ENCODE data around the gene MEAF6. TPM values are rescaled to one million over a fixed set of nuclear protein-coding genes. Genes with fewer than 3 reads are reported as not detected.

Gene MEAF6
- polyA plus RNA-seq, 1 of the 3 experiments (the other 2 are of a cell fraction) = 60.5 TPM

DNA sequence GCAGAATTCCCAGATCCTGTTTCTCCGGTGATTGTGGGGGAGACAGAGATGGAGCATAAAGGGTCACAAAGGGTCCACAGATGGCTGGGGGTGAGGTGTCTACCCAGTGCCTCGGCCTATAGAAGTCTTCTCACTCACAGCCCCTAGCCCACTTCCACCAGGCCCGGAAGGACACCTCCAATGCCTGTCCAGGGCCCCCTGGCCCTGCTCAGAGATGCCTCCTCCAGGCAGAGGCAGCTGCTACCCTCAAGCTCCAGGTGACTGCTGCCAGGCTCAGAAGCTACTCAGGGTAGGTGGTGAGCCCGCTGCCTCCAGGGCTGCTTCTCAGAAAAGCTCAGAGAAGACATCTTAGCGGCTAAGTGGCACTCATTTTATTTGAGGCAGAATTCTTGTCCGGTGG lies 62.1 kb downstream of the MEAF6 start:
- Histone ChIP-seq H3K4me2 (no peak overlapping the region), H3K9me3 (no peaks in the 10 kb centered on the region), H3K27ac (ENCODE audit: low read depth in 2 of 2, low read length in 1 of 2) (no peak overlapping the region), H3K36me3 (replicated peaks in 1 of 2; ENCODE audit: control insufficient read depth in 1 of 2, insufficient read depth in 2 of 2, low read length in 1 of 2) (no peaks in the 10 kb centered on the region), H3K79me2 (ENCODE audit: insufficient read depth) (no peaks in the 10 kb centered on the region), H3K9me2 (no peaks in the 10 kb centered on the region), H3F3A (replicated peaks; ENCODE audit: insufficient read depth) (no peaks in the 10 kb centered on the region), H2AFZ (ENCODE audit: low read depth) (no peak overlapping the region), H3K4me1 (ENCODE audit: control insufficient read depth in 1 of 2, insufficient read depth in 2 of 2, low read depth in 1 of 2, low read length in 1 of 2) (no peaks in the 10 kb centered on the region; a peak in 1 of 4 replicates), H3K4me3 (ENCODE audit: low read depth in 2 of 2, low read length in 1 of 2) (no peak overlapping the region), H4K20me1 (ENCODE audit: insufficient read depth) (no peaks in the 10 kb centered on the region), H3K9ac (no peak overlapping the region), H3K27me3 (ENCODE audit: insufficient read depth) (no peaks in the 10 kb centered on the region)
- DNase-seq = no peak
- CTCF ChIA-PET = interaction anchor here (1.1 to 23.1 kb wide), 4 partner anchors 18 to 151 kb away, joined by 3 to 481 read pairs (median 87); partner anchors contain the start of gene ZC3H12A
- TF ChIP-seq EP300 (IDR thresholded peaks at IDR 0.05; ENCODE audit: borderline replicate concordance in 1 of 2, low read depth in 1 of 2, low read length in 1 of 2) = no peak
- TF ChIP-seq FOSL2 (IDR thresholded peaks at IDR 0.05; ENCODE audit: borderline replicate concordance, low read depth) = no peak
- no peak for TF ChIP-seq TCF12 (IDR thresholded peaks at IDR 0.05)
- no peak for TF ChIP-seq NFIC (IDR thresholded peaks at IDR 0.05; ENCODE audit: borderline replicate concordance)
- TF ChIP-seq RAD21 (IDR thresholded peaks at IDR 0.05; ENCODE audit: low read length) = no peak
- TF ChIP-seq GABPA (IDR thresholded peaks at IDR 0.05; ENCODE audit: low read depth) = no peak
- TF ChIP-seq, protein P1, sequence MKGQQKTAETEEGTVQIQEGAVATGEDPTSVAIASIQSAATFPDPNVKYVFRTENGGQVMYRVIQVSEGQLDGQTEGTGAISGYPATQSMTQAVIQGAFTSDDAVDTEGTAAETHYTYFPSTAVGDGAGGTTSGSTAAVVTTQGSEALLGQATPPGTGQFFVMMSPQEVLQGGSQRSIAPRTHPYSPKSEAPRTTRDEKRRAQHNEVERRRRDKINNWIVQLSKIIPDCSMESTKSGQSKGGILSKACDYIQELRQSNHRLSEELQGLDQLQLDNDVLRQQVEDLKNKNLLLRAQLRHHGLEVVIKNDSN (IDR thresholded peaks at IDR 0.05; ENCODE audit: borderline replicate concordance, low read depth) = no peak
- TF ChIP-seq SMC3 (IDR thresholded peaks at IDR 0.05; ENCODE audit: low read depth, low read length) = no peak
- TF ChIP-seq YY1 (IDR thresholded peaks at IDR 0.05; ENCODE audit: low read depth) = no peak
- no peak for TF ChIP-seq RXRA (IDR thresholded peaks at IDR 0.05; ENCODE audit: borderline replicate concordance, low read depth)
- TF ChIP-seq JUND (IDR thresholded peaks at IDR 0.05) = no peak
- POLR2A ChIA-PET = no interaction called here
- WGBS (ENCODE audit: low lambda C conversion rate) = 85% methylated on average over 3 of the region's 6 CpGs

DNA sequence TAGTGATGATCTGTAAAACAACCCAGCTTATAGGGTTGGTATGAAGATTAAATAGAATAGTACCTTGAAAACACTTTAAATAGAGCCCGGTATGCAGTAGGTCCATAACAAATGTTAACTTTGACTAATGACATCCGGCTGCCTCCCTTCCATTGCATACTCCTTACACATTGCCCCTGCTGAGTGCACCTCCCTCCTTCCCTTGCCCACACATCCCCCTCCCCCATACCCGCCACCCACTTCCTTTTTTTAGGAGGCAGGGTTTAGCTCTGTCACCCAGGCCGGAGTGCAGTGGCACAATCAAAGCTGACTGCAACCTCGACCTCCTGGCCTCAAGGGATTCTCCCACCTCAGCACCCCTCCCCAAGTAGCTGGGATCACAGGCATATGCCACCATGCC lies 64.6 kb downstream of the MEAF6 start:
- H3K27ac ChIP-seq (ENCODE audit: low read depth in 2 of 2, low read length in 1 of 2) = no peak overlapping the region
- no peak overlapping the region for H3K9ac ChIP-seq
- H3K79me2 ChIP-seq (ENCODE audit: insufficient read depth) = no peaks in the 10 kb centered on the region
- ChIA-PET CTCF (interaction anchor here (1.0 to 23.1 kb wide), 6 partner anchors 12 to 933 kb away, joined by 3 to 481 read pairs (median 6); partner anchors contain the start of gene MEAF6), POLR2A (no interaction called here)
- no peaks in the 10 kb centered on the region for H3K9me3 ChIP-seq
- H3K9me2 ChIP-seq = no peaks in the 10 kb centered on the region
- H2AFZ ChIP-seq (ENCODE audit: low read depth) = no peak overlapping the region
- H3K36me3 ChIP-seq (replicated peaks in 1 of 2; ENCODE audit: control insufficient read depth in 1 of 2, insufficient read depth in 2 of 2, low read length in 1 of 2) = no peaks in the 10 kb centered on the region
- H3F3A ChIP-seq (replicated peaks; ENCODE audit: insufficient read depth) = peaks cover 7% of the 10 kb centered on the region
- 92% methylated on average over 5 of the region's 5 CpGs for WGBS (ENCODE audit: low lambda C conversion rate)
- no peaks in the 10 kb centered on the region for H4K20me1 ChIP-seq (ENCODE audit: insufficient read depth)
- DNase-seq = no peak
- no peaks in the 10 kb centered on the region; a peak in 1 of 4 replicates for H3K4me1 ChIP-seq (ENCODE audit: control insufficient read depth in 1 of 2, insufficient read depth in 2 of 2, low read depth in 1 of 2, low read length in 1 of 2)
- no peak overlapping the region for H3K4me2 ChIP-seq
- H3K27me3 ChIP-seq (ENCODE audit: insufficient read depth) = no peaks in the 10 kb centered on the region
- no peak overlapping the region for H3K4me3 ChIP-seq (ENCODE audit: low read depth in 2 of 2, low read length in 1 of 2)
- TF ChIP-seq, protein P1 (IDR thresholded peaks at IDR 0.05; ENCODE audit: borderline replicate concordance, low read depth) = no peak
- TF ChIP-seq FOSL2 (IDR thresholded peaks at IDR 0.05; ENCODE audit: borderline replicate concordance, low read depth) = no peak
- TF ChIP-seq, protein P2, sequence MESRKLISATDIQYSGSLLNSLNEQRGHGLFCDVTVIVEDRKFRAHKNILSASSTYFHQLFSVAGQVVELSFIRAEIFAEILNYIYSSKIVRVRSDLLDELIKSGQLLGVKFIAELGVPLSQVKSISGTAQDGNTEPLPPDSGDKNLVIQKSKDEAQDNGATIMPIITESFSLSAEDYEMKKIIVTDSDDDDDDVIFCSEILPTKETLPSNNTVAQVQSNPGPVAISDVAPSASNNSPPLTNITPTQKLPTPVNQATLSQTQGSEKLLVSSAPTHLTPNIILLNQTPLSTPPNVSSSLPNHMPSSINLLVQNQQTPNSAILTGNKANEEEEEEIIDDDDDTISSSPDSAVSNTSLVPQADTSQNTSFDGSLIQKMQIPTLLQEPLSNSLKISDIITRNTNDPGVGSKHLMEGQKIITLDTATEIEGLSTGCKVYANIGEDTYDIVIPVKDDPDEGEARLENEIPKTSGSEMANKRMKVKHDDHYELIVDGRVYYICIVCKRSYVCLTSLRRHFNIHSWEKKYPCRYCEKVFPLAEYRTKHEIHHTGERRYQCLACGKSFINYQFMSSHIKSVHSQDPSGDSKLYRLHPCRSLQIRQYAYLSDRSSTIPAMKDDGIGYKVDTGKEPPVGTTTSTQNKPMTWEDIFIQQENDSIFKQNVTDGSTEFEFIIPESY (IDR thresholded peaks at IDR 0.05; ENCODE audit: borderline replicate concordance, low read depth) = no peak
- TF ChIP-seq, protein P3, sequence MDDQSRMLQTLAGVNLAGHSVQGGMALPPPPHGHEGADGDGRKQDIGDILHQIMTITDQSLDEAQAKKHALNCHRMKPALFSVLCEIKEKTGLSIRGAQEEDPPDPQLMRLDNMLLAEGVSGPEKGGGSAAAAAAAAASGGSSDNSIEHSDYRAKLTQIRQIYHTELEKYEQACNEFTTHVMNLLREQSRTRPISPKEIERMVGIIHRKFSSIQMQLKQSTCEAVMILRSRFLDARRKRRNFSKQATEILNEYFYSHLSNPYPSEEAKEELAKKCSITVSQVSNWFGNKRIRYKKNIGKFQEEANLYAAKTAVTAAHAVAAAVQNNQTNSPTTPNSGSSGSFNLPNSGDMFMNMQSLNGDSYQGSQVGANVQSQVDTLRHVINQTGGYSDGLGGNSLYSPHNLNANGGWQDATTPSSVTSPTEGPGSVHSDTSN (IDR thresholded peaks at IDR 0.05) = no peak
- TF ChIP-seq, protein P4, sequence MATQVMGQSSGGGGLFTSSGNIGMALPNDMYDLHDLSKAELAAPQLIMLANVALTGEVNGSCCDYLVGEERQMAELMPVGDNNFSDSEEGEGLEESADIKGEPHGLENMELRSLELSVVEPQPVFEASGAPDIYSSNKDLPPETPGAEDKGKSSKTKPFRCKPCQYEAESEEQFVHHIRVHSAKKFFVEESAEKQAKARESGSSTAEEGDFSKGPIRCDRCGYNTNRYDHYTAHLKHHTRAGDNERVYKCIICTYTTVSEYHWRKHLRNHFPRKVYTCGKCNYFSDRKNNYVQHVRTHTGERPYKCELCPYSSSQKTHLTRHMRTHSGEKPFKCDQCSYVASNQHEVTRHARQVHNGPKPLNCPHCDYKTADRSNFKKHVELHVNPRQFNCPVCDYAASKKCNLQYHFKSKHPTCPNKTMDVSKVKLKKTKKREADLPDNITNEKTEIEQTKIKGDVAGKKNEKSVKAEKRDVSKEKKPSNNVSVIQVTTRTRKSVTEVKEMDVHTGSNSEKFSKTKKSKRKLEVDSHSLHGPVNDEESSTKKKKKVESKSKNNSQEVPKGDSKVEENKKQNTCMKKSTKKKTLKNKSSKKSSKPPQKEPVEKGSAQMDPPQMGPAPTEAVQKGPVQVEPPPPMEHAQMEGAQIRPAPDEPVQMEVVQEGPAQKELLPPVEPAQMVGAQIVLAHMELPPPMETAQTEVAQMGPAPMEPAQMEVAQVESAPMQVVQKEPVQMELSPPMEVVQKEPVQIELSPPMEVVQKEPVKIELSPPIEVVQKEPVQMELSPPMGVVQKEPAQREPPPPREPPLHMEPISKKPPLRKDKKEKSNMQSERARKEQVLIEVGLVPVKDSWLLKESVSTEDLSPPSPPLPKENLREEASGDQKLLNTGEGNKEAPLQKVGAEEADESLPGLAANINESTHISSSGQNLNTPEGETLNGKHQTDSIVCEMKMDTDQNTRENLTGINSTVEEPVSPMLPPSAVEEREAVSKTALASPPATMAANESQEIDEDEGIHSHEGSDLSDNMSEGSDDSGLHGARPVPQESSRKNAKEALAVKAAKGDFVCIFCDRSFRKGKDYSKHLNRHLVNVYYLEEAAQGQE (IDR thresholded peaks at IDR 0.05; ENCODE audit: low read depth, low read length) = no peak
- no peak for TF ChIP-seq GABPA (IDR thresholded peaks at IDR 0.05; ENCODE audit: low read depth)
- TF ChIP-seq SIN3A (IDR thresholded peaks at IDR 0.05; ENCODE audit: borderline replicate concordance, low read depth, low read length) = no peak
- TF ChIP-seq SMC3 (IDR thresholded peaks at IDR 0.05; ENCODE audit: low read depth, low read length) = no peak
- TF ChIP-seq FOXJ3 (CRISPR knock-in tag; IDR thresholded peaks at IDR 0.05) = no peak
- no peak for TF ChIP-seq YY1 (IDR thresholded peaks at IDR 0.05; ENCODE audit: low read depth)
- no peak for TF ChIP-seq NRF1 (IDR thresholded peaks at IDR 0.05; ENCODE audit: low read depth, low read length)
- no peak for TF ChIP-seq EZH2phosphoT487 (IDR thresholded peaks at IDR 0.05; ENCODE audit: borderline replicate concordance, low read depth)
- no peak for TF ChIP-seq MEF2A (IDR thresholded peaks at IDR 0.05; ENCODE audit: borderline replicate concordance, low read depth)
- TF ChIP-seq MXI1 (IDR thresholded peaks at IDR 0.05; ENCODE audit: low read depth, low read length) = no peak

All from SK-N-SH (cell line).